Stimulated activated CD8-positive, alpha-beta memory T cell treated with anti-CD3 and anti-CD28 coated beads, Interleukin-2, amount 100 ng/mL, for 1 hour (primary cell): ENCODE data around the gene AR.

Experiments
- DNase-seq, 2 donors: peaks; one replicate each; pipeline ENCODE4 v3.0.0-alpha.2; 2020; ENCODE audit warnings: low read depth in 2 of 2

AR gene

GRCh38 chrX:67724359-67725110 is 180.7 kb downstream of the AR start:
- DNase-seq, result no peak

GRCh38 chrX:67725471-67725870 is 181.7 kb downstream of the AR start:
- no peak for DNase-seq

- DNase-seq, result no peak
These were observed 182.2 kb downstream of the AR start for GRCh38 chrX:67726018-67726417.

GRCh38 chrX:67727576-67727975 is 183.8 kb downstream of the AR start:
- no peak for DNase-seq

- no peak for DNase-seq
These were observed 186.5 kb downstream of the AR start for GRCh38 chrX:67730296-67730695.

GRCh38 chrX:67731061-67731460 is 187.2 kb downstream of the AR start:
- DNase-seq, result no peak

GRCh38 chrX:67732864-67733263 is 189.0 kb downstream of the AR start:
- DNase-seq, result no peak

- DNase-seq, result no peak
These were observed 190.4 kb downstream of the AR start for GRCh38 chrX:67734111-67734753.

GRCh38 chrX:67749536-67749935 is 205.7 kb downstream of the AR start:
- DNase-seq, result no peak

- DNase-seq, result no peak
These were observed 206.9 kb downstream of the AR start for GRCh38 chrX:67750694-67751093.

- no peak for DNase-seq
These were observed 215.2 kb downstream of the AR start for GRCh38 chrX:67759018-67759417.

- no peak for DNase-seq
These were observed 233.3 kb downstream of the AR start for GRCh38 chrX:67777148-67777547.

- DNase-seq, result no peak
These were observed 235.3 kb downstream of the AR start for GRCh38 chrX:67779099-67779498.
